ENCODE measurements around the gene DDB1.

The DDB1 gene

DNA sequence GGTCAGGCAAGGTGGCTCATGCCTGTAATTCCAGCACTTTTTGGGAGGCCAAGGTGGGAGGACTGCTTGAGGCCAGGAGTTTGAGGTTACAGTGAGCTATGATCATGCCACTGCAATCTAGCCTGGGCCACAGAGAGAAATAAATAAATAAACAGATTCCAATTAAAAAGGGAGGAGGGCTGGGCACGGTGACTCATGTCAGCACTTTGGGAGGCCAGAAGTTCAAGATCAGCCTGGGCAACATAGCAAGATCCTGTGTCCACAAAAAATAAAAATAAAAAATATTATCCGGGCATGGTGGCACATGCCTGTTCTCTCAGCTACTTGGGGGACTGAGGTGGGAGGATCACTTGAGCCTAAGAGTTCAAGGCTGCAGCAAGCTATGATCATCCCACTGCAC lies 21.3 kb upstream of the DDB1 start:
- no peak for DNase-seq

DNA sequence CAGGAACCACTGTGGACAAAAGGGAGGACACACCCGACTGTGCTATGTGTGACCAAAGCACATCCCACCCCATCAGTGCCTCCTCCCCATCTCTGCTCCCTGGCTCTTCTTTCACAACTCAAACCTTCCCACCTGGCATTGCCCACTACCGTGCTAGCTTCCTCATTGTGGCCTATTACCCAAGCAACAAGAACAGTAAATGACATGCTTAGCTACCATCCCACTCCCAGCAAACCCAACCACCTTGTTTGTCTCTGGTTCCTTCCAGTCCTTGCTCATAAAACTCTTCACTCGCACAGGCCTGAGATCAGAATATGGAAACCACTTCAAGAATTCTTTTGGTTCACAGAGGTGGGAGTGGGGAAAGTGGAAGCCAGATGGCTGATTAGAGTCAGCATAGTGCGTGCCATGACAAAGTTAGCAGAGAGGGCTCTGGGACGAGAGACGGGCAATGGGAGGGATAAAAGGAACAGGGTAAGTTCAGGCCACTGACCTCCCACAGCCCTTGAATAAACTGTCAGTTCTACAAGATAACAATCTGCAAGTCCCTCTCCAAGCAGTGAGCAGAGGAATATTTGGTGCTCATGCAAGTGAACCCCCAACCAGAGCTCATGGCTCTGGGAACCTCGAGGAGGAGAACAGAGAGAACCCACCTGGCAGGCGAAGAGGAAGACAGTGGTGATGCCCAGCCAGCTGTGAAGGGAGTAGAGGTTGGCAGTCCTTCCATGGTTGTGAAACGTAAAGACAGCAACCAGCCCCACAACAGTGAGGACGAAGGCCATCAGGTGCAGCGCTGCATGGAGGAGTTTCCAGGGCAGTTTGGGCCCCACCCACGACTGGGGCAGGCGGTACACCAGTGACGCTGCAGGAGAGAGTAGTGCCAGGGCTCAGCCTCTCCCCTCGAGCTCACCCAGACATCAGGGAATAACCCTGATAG lies 20.5 kb upstream of the DDB1 start:
- DNase-seq: no peak

DNA sequence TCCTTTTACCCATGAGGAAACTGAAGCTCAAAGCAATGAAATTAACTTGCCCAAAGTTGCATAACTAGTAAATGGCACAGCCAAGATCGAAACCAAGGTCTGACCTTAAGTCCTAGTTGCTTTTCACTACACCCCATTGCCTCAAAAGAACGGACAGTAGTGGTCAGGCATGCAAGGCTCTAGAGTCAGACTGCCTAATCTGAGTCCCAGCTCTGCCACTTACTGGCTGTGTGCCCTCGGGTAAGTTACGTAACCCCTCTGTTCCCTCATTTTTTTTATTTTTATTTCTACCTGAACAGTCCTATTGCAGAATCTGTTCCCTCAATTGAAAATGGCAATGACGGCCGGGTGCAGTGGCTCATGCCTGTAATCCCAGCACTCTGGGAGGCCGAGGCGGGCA lies 19.1 kb upstream of the DDB1 start:
- no peak for DNase-seq

DNA sequence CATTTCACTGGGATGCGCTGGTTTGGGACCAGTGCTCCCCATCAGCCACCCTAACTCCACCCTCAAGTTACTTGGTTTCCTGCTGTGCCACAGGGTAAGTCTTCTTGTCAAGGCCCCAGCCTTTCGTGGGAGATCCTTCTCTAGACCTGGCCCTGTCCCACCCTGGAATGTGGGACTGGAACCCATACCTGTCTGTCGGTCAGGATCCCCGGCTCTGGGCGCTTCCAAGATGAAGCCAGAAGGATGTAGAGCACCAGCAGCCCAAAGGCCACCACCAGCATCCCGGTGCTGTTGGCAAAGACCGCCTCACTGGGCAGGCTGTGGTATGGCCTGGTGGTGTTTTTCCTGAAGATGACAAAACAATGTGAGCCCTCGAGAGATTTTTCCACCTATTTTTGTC lies 17.9 kb upstream of the DDB1 start:
- no peak for DNase-seq

DNA sequence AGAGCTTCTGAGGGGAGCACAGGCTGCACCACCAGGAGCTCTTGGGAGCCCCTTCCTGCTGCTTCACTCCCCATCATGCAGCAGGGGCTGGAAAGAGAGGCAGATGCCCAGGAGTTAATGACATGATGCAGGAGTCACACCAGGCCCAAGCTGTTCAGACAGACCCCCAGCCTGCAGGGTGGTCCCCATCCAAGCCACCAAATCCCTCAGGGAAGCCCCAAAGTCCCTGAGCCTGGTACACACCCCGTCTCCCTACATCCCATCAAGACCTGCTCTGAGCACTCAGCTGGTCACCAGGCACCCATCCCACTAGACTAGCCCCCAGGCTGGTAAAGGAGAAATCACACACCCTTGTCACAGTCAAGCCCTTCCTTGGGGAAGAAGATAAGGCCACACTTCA lies 17.4 kb upstream of the DDB1 start:
- no peak for DNase-seq

DNA sequence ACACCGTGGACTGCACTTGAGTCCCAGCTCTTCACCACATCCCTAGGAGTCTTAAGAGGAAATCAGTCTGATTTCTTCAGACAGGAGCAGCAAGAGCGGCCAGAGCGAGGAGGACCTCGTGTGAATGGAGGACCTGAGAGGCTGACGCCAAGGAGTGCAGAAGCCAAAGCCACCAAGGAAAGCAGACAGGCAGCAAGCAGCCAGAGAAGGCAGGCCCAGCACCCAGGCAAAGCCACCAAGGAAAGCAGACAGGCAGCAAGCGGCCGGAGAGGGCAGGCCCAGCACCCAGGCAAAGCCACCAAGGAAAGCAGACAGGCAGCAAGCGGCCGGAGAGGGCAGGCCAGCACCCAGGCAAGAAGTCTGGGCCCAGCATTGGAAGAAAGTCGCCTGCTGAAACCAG lies 17.0 kb upstream of the DDB1 start:
- DNase-seq: no peak

DNA sequence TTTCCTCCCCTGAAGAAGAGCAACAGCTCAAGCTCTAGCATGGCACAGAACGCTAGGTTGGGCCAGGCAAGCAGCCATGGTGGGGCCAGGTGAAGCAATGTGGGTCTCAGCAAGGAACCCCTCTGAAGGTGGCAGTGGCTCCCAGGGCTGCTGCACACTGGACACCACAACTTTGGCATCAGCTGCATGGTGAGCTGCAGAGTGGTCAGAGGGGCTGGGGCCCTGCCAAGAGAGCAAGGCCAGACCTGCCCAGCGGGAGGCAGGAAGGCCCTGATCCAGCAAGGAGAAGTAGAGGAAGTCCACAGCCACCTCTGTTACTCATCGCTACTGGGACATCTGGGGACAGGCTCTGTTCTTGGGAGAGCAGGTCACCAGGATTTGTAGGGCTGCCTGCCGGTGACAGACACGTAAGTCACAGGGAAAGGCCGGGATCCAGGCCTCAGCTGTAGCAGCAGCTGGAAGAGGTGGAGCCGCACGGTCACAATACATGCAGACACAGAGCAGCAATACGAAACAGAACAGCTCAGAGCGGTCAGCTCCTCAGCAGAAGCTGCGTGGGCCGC lies 16.4 kb upstream of the DDB1 start:
- no peak for DNase-seq

DNA sequence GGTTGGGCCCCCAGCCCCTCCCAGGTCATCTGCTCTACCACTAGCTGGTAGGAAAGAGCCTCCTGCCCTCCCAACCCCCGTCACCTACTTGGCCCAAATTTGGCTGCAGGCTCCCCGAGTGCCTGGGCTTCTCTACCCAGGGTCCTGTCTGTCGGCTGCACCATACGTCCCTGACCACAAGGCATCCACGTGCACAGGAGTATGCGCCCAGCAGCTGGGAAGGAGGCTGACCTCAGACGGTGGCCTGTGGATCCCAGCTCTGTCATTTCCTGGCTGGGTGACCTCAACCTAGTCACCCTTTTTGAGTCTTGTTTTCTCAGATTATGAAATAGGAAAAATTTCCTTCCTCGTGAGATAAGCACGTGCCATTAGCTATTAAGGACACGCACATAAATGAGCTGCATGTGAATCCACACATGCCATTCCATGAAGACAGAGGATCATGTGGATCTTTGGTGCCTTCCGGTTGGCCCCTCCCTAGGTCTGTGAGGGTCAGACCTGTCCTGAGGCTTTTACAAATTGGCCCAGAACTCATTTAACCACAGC lies 15.1 kb upstream of the DDB1 start:
- DNase-seq: no peak

DNA sequence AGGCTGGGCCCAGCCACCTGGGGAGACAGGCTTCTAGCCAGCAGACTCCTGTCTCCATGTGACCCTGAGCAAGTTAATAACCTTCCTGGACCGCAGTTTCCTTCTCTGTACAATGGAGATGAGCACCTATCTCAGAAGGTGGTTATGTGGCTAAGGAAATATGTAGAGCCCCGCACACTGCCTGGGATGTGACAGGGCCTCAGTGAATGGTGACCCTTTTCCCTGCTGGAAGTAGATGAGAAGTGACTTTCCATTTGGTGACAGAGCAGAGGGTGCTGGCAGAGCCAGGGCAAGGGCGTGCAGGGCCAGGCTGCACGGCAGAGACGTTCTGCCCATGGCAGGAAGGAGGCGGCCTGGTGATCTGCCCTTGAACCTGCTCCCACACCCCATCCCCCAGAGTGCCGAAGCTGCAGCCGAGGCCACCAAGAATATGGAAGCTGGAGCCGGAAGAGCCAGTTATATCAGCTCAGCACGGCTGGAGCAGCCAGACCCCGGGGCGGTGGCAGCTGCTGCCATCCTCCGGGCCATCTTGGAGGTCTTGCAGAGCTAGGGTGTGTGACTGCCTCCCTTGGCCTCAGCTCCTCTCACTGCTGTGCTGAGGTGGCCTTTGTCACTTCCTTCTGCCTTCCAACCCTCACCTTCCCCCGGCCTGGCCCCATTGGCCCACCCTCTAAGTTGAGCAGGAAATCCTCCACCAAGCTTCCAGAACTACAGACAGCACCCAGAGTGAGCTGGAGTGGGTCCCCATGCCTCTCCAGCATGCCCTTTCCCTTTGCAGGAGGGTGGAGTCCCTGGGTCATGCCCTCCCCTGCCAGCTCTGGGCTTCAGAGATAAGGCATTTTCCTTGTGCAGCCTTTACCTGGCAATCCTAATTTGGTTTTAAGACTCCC lies 13.3 kb upstream of the DDB1 start:
- DNase-seq: no peak

DNA sequence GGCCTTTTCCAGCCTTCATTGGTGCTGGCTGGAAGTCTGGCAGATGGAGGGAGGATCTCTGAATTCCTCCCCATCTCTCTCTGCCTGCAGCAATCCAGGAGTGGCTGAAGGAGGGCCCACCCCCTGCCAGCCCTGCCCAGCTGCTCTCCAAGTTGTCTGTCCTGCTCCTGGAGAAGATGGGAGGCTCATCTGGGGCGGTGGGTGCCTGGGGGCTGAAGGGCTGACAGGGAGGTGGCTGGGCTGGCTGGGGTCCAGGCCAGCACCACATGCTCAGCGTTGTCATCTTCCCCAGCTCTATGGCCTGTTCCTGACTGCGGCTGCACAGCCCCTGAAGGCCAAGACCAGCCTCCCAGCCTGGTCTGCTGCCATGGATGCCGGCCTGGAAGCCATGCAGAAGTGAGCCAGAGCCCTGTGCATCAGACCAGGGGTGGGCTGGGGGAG lies 12.3 kb upstream of the DDB1 start:
- peak; percentile 71 for DNase-seq

DNA sequence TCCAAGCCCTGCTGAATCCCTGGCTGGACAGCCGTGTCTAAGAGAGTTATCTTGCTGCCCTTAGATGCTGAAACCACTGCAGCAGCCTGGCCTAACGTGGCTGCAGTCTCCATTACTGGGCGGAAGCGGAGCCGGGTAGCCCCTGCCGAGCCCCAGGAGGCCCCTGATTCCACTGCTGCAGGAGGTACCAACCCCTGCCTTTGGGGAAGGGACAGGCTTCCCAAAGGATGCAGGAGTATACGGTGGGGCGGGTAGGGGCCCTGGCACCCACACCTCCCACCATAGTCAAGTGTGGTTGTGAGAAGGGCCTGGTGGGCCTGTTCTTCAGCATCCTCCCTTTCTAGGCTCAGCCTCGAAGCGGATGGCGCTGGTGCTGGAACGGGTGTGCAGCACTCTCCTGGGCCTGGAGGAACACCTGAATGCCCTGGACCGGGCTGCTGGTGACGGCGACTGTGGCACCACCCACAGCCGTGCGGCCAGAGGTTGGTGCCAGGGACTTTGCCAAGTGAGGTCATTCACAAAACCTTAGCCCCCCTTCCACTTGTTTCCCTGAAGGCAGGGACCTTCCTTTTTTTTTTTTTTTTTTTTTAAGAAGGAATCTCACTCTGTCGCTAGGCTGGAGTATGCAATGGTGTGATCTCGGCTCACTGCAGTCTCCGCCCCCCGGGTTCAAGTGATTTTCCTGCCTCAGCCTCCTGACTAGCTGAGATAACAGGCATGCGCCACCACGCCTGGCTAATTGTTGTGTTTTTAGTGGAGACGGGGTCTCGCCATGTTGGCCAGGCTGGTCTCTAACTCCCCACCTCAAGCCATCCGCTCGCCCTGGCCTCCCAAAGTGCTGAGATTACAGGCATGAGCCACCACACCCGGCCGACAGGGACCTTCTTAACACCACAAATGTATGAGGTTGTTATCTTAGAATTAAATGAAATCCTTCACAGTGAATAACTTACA lies 11.2 kb upstream of the DDB1 start:
- no peak for DNase-seq

- DNase-seq: no peak
Measured at GRCh38 chr11:61342207-61342803, 9.4 kb upstream of the DDB1 start.

DNA sequence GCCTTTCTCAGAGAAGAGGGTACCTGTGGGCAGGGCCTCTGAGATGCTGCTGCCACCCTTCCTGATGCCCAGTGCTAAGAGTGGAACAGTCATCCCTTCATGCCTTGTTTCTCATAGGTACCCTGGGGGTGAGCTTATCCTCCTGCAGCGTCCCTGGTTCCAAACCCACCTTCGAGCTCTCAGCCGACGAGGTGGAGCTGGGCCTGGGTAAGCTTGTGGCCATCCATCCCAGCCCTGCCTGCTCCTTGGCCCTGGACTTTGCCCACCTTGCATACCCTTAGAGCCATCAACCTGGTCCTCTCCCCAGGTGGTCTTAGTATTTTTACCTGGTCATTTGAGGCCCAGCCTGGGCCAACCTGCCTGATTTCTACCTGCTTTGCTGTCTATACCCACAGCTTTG lies 8.8 kb upstream of the DDB1 start:
- no peak for DNase-seq

GRCh38 chr11:61340979-61341378 lies 8.1 kb upstream of the DDB1 start:
- no peak for DNase-seq

GRCh38 chr11:61339490-61339878 lies 6.6 kb upstream of the DDB1 start:
- no peak for DNase-seq

DNA sequence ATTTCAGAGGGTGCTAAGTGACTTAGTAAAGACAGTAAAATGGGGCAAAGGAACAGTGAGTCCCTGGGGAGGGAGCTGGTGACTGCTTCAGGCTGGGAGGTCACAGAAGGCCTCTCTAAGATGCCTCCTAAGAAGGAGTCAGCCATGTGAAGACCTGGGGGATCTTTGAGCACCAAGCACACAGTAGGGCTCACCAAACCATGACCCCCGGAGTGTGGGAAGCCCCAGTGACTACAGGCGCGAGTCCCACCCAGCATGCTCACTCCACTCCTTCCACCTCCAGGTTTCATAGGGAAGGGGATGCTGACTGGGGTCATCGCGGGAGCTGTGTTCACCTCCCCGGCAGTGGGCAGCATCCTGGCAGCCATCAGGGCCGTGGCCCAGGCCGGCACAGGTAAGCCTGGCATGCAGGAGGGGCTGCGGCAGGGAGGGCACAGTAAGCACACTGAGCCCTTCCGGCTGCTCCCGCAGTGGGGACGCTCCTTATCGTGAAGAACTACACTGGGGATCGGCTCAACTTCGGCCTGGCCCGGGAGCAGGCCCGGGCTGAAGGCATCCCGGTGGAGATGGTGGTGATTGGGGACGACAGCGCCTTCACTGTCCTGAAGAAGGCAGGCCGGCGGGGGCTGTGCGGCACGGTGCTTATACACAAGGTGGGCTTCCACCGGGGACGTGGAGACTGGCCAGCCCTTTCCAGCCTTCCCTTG lies 6.0 kb upstream of the DDB1 start:
- no peak for DNase-seq

- DNase-seq: no peak
Measured at GRCh38 chr11:61337706-61338470, 5.0 kb upstream of the DDB1 start.

- peak; percentile 93 for DNase-seq
Measured at GRCh38 chr11:61336171-61336935, 3.4 kb upstream of the DDB1 start.

DNA sequence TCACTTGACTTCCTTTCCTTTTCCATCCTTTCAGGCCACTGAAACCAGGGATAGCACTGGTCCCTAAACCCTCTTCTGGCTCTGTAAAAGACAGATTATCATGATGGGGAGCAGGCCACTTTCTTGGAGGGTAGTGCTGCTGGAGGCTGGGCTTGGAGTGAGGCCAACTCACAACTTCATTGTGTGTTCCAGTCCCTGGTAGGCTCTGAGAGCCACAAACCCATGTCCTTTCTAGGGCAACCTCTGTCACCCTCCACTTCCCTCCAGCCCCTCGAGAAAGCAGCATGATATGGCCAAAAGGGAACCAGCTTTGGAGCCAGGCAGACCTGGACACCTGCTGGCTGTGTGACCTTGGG lies 2.4 kb upstream of the DDB1 start:
- no peak for DNase-seq

Data from islet precursor cell (in vitro differentiated cells).